ENCODE results near the gene PLEKHH3. TPM values are rescaled to one million over a fixed set of nuclear protein-coding genes. Genes with fewer than 3 reads are reported as not detected.

PLEKHH3 gene
- polyA plus RNA-seq, 1 donor (not counting 4 experiments of a cell fraction or from before 2014, with no cell fraction given): 4.9 TPM

DNA sequence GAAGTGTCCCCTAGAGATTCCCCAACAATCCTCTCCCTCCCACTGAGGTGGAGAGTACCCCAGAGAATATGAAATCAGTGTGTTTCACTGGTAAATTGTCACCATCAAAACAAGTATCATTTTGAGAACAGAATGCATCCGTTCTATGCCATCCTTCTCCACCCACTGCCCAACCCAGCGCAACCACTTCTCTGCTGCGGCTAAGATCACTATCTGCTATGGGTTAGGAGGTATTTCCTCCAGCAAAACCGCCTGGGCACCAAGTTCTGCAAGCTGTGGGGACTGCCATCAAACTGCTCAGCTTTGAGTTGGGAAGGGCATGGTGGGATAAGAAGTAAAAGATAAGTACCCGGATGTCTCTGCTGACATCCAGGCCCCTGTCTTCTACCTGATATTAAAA, 29.9 kb upstream of the PLEKHH3 start:
- Histone ChIP-seq H2AFZ (ENCODE audit: control insufficient read depth, low read length) (no peak overlapping the region), H3K4me3 (ENCODE audit: control insufficient read depth in 2 of 3, extremely low read depth in 1 of 3, insufficient read depth in 2 of 3, low read depth in 1 of 3, low read length in 3 of 3) (no peak overlapping the region), H3K36me3 (ENCODE audit: control insufficient read depth in 2 of 2, extremely low read depth in 1 of 2, insufficient read depth in 2 of 2, low read length in 2 of 2) (peaks cover 39 to 53% of the 10 kb centered on the region in 2 experiments), H3K4me1 (ENCODE audit: control insufficient read depth, extremely low read depth, insufficient read depth, low read length) (no peaks in the 10 kb centered on the region), H3K4me2 (ENCODE audit: control insufficient read depth, extremely low read depth, insufficient read depth, low read depth, low read length) (no peak overlapping the region), H3K27me3 (ENCODE audit: control insufficient read depth, extremely low read depth, insufficient read depth, low read length) (no peaks in the 10 kb centered on the region), H3K9me3 (ENCODE audit: control insufficient read depth, low read depth, low read length) (no peaks in the 10 kb centered on the region), H3K9ac (ENCODE audit: control insufficient read depth, extremely low read depth, insufficient read depth, low read length) (no peak overlapping the region), H3K79me2 (ENCODE audit: control insufficient read depth, insufficient read depth, low read length) (no peaks in the 10 kb centered on the region), H4K20me1 (ENCODE audit: control insufficient read depth, extremely low read depth, insufficient read depth, low read length) (no peaks in the 10 kb centered on the region), H3K27ac (ENCODE audit: control insufficient read depth, insufficient read depth, low read length) (no peak overlapping the region), H3K9me1 (ENCODE audit: control insufficient read depth, extremely low read depth, insufficient read depth, low read length) (no peaks in the 10 kb centered on the region)
- TF ChIP-seq, protein P1, sequence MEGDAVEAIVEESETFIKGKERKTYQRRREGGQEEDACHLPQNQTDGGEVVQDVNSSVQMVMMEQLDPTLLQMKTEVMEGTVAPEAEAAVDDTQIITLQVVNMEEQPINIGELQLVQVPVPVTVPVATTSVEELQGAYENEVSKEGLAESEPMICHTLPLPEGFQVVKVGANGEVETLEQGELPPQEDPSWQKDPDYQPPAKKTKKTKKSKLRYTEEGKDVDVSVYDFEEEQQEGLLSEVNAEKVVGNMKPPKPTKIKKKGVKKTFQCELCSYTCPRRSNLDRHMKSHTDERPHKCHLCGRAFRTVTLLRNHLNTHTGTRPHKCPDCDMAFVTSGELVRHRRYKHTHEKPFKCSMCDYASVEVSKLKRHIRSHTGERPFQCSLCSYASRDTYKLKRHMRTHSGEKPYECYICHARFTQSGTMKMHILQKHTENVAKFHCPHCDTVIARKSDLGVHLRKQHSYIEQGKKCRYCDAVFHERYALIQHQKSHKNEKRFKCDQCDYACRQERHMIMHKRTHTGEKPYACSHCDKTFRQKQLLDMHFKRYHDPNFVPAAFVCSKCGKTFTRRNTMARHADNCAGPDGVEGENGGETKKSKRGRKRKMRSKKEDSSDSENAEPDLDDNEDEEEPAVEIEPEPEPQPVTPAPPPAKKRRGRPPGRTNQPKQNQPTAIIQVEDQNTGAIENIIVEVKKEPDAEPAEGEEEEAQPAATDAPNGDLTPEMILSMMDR (optimal IDR thresholded peaks at IDR 0.05 in 1 of 3, IDR thresholded peaks at IDR 0.05 in 1 of 3, conservative IDR thresholded peaks at IDR 0.05 in 1 of 3; ENCODE audit: extremely low read depth in 1 of 3, insufficient read depth in 2 of 3, low read length in 3 of 3): no peak
- TF ChIP-seq EZH2 (IDR thresholded peaks at IDR 0.05; ENCODE audit: low read length): no peak
- FAIRE-seq (no peak), DNase-seq (ENCODE audit: low read depth, low spot score) (no peak)
- dilution Hi-C loops (cut with MboI; ENCODE audit: extremely low pct_ligation_motif_present, low sequenced_read_pairs): no loop called here

DNA sequence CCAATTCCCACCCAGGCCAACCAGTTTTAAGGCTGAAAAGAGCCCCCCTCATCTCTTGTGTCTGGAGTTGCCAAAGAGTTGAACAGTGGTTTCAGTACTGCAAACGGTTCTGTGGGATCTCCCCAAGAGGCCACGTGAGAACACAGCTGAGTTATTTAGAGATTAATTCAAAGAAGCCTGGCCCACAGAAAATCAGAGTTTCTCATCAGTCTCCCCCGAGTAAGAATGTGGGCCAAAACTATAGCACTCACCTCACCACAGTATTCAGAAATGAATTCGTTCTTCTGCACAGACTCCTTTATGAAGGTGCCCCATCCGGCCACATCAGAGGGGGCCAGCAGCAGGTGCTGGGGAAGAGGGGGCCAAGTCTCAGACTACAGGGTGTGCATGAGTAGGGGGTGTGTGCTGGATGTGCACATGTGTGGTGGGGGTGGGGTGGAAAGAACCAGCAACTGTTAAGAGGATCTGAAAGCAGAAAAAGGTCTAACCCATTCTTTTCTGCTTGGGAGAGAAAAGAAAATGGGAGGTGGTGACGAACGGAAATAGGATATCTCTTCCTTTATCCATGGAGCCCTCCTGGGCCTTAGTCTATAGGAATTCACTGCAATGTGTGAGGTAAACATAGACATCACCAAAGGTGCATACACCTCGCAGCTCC, 28.2 kb upstream of the PLEKHH3 start:
- Histone ChIP-seq H3K9ac (ENCODE audit: control insufficient read depth, extremely low read depth, insufficient read depth, low read length) (no peak overlapping the region), H3K4me2 (ENCODE audit: control insufficient read depth, extremely low read depth, insufficient read depth, low read depth, low read length) (no peak overlapping the region), H3K79me2 (ENCODE audit: control insufficient read depth, insufficient read depth, low read length) (no peaks in the 10 kb centered on the region), H3K4me3 (ENCODE audit: control insufficient read depth in 2 of 3, extremely low read depth in 1 of 3, insufficient read depth in 2 of 3, low read depth in 1 of 3, low read length in 3 of 3) (no peak overlapping the region), H2AFZ (ENCODE audit: control insufficient read depth, low read length) (no peak overlapping the region), H4K20me1 (ENCODE audit: control insufficient read depth, extremely low read depth, insufficient read depth, low read length) (no peaks in the 10 kb centered on the region), H3K36me3 (ENCODE audit: control insufficient read depth in 2 of 2, extremely low read depth in 1 of 2, insufficient read depth in 2 of 2, low read length in 2 of 2) (peaks cover 34 to 52% of the 10 kb centered on the region in 2 experiments), H3K9me3 (ENCODE audit: control insufficient read depth, low read depth, low read length) (no peaks in the 10 kb centered on the region), H3K9me1 (ENCODE audit: control insufficient read depth, extremely low read depth, insufficient read depth, low read length) (no peaks in the 10 kb centered on the region), H3K27ac (ENCODE audit: control insufficient read depth, insufficient read depth, low read length) (no peak overlapping the region), H3K4me1 (ENCODE audit: control insufficient read depth, extremely low read depth, insufficient read depth, low read length) (no peaks in the 10 kb centered on the region), H3K27me3 (ENCODE audit: control insufficient read depth, extremely low read depth, insufficient read depth, low read length) (no peaks in the 10 kb centered on the region)
- FAIRE-seq (no peak), DNase-seq (ENCODE audit: low read depth, low spot score) (no peak)
- TF ChIP-seq EZH2 (IDR thresholded peaks at IDR 0.05; ENCODE audit: low read length): no peak
- TF ChIP-seq, protein P1 (optimal IDR thresholded peaks at IDR 0.05 in 1 of 3, IDR thresholded peaks at IDR 0.05 in 1 of 3, conservative IDR thresholded peaks at IDR 0.05 in 1 of 3; ENCODE audit: extremely low read depth in 1 of 3, insufficient read depth in 2 of 3, low read length in 3 of 3): no peak
- dilution Hi-C loops (cut with MboI; ENCODE audit: extremely low pct_ligation_motif_present, low sequenced_read_pairs): no loop called here
